ENCODE measurements around the gene SWI5. TPM values are rescaled to one million over a fixed set of nuclear protein-coding genes. Genes with fewer than 3 reads are reported as not detected.
"Not testable (repeated sequence)": the region's sequence is repeated elsewhere in the genome, so short reads cannot be mapped to it uniquely, and the experiment has no call there.

The SWI5 gene
- total RNA-seq, 2 experiments from 2014 or later, result 13.3 to 15.5 TPM

DNA sequence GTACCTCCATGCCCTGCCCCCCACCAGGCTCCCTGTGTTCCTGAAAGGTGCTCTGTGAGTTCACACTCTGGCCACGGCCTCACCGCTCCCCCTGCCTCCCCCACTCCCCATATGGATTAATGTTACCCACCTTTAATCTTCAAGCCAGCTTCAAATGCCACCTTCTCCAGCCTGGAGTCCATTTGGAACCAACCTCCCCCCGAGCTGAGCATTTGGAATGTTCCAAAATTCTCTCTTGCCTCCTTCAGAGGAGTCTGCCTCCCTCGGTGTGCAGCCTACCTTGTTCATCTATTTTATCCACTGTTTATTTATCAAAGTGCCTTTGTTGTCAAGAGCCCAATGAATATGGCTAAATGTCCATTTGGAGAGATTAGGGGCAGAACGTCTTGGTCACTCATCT lies 4.6 kb upstream of the SWI5 start:
- Mint-ChIP-seq H3K9me3 (no peaks in the 10 kb centered on the region), H3K36me3 (ENCODE audit: low read depth) (peaks cover 11% of the 10 kb centered on the region), H3K4me1 (ENCODE audit: low read depth) (peaks cover 12% of the 10 kb centered on the region), H3K4me3 (no peak overlapping the region), H3K27me3 (ENCODE audit: low read depth) (no peaks in the 10 kb centered on the region), H3K27ac (no peak overlapping the region)
- no peak for DNase-seq
- CTCF ChIA-PET, result interaction anchor here (0.6 to 1.0 kb wide), 2 partner anchors 11 to 23 kb away, joined by 3 read pairs; no protein-coding TSS in a partner anchor
- intact Hi-C loops (cut with micrococcal nuclease), result no loop called here

GRCh38 chr9:128274245-128274644 lies 1.8 kb upstream of the SWI5 start:
- peaks cover 27% of the 10 kb centered on the region for H3K4me1 Mint-ChIP-seq (ENCODE audit: low read depth)
- no peak for DNase-seq
- intact Hi-C loops (cut with micrococcal nuclease), result no loop called here
- CTCF ChIA-PET, result interaction anchor here (0.6 kb wide), 1 partner anchor 70 kb away, joined by 4 read pairs; no protein-coding TSS in a partner anchor
- peaks cover 9% of the 10 kb centered on the region for H3K36me3 Mint-ChIP-seq (ENCODE audit: low read depth)
- H3K9me3 Mint-ChIP-seq, result no peaks in the 10 kb centered on the region
- H3K4me3 Mint-ChIP-seq, result peak overlapping the region; percentile 15
- no peaks in the 10 kb centered on the region for H3K27me3 Mint-ChIP-seq (ENCODE audit: low read depth)
- H3K27ac Mint-ChIP-seq, result no peak overlapping the region

GRCh38 chr9:128275198-128276007 lies 673 bp upstream of the SWI5 start, which contains the start of gene GOLGA2:
GOLGA2 (minus strand) TSS chr9:128276007; CDS start chr9:128275976, 31 bp downstream.
- Mint-ChIP-seq H3K27me3 (ENCODE audit: low read depth) (no peaks in the 10 kb centered on the region), H3K4me1 (ENCODE audit: low read depth) (peaks cover 32% of the 10 kb centered on the region), H3K9me3 (no peaks in the 10 kb centered on the region), H3K4me3 (peak within 1 kb of the TSS; percentile 94), H3K36me3 (ENCODE audit: low read depth) (peaks cover 12% of the 10 kb centered on the region), H3K27ac (peak within 1 kb of the TSS; percentile 86)
- intact Hi-C loops (cut with micrococcal nuclease), result loop anchor here (1.0 to 5.0 kb wide), 9 partner anchors 25 to 449 kb away; partner anchors contain the start of genes CIZ1, COQ4, SPTAN1 and TRUB2
- no peak for DNase-seq
- CTCF ChIA-PET, result interaction anchor here (0.8 to 1.2 kb wide), 2 partner anchors 20 to 66 kb away, joined by 3 to 4 read pairs; no protein-coding TSS in a partner anchor

DNA sequence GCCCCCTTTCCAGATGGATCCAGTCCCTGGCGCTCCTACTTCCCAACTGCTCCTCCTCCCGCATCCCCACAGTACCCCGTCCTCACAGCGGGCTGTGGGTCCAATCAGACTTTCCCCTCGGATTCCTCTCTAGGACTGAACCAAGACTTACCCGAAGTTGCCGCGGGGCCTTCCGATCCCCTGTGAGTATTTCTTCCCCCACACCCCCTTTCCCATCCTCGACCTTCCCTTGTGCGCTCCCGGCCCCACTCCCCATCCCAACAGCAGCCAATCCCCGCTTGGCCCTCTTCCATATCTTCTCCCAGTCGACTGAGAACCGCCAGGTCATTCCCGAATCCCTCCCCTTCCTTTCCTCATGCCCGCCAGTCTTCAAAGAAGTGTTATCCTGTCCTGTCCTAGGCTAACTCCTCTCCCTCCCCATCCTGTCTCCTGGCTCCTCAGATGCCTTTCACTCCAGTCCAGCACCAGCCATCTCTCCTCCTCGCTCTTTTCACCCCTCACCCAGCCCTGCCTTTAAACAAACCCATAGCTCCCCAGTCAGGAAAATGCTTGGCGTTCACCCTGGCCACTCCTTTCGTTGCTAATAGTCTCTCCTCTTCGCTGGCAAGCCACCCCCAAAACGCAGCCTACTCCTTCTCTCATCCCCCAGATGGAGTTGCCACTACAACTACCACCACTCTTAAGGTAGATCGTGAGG lies 646 bp downstream of the SWI5 start:
- intact Hi-C loops (cut with micrococcal nuclease), result loop anchor here (1.0 to 5.0 kb wide), 9 partner anchors 26 to 448 kb away; partner anchors contain the start of genes CIZ1, COQ4, SPTAN1 and TRUB2
- Mint-ChIP-seq H3K27ac (peak overlapping the region; percentile 86), H3K27me3 (ENCODE audit: low read depth) (no peaks in the 10 kb centered on the region), H3K9me3 (no peaks in the 10 kb centered on the region), H3K4me3 (peak overlapping the region; percentile 94), H3K4me1 (ENCODE audit: low read depth) (peaks cover 32% of the 10 kb centered on the region), H3K36me3 (ENCODE audit: low read depth) (peaks cover 8% of the 10 kb centered on the region)
- CTCF ChIA-PET, result interaction anchor here (0.8 to 1.2 kb wide), 2 partner anchors 22 to 65 kb away, joined by 3 to 4 read pairs; no protein-coding TSS in a partner anchor
- peak; percentile 12 for DNase-seq

GRCh38 chr9:128279088-128280073 lies 3.3 kb downstream of the SWI5 start:
- DNase-seq; H3K27ac Mint-ChIP-seq; H3K36me3 Mint-ChIP-seq (ENCODE audit: low read depth); H3K27me3 Mint-ChIP-seq (ENCODE audit: low read depth); H3K4me3 Mint-ChIP-seq; H3K9me3 Mint-ChIP-seq: not testable (repeated sequence)
- intact Hi-C loops (cut with micrococcal nuclease), result loop anchor here (5.0 kb wide), 1 partner anchor 87 kb away; the partner anchor contains the start of gene CIZ1
- H3K4me1 Mint-ChIP-seq (ENCODE audit: low read depth), result peaks cover 29% of the 10 kb centered on the region
- CTCF ChIA-PET, result interaction anchor here (1.5 kb wide), 1 partner anchor 16 kb away, joined by 4 read pairs; no protein-coding TSS in a partner anchor

GRCh38 chr9:128280084-128280622 lies 4.1 kb downstream of the SWI5 start:
- no peak for DNase-seq
- Mint-ChIP-seq H3K9me3 (no peaks in the 10 kb centered on the region), H3K36me3 (ENCODE audit: low read depth) (peaks cover 3% of the 10 kb centered on the region), H3K27me3 (ENCODE audit: low read depth) (no peaks in the 10 kb centered on the region), H3K4me1 (ENCODE audit: low read depth) (peaks cover 23% of the 10 kb centered on the region), H3K4me3 (no peak overlapping the region), H3K27ac (no peak overlapping the region)
- CTCF ChIA-PET, result no interaction called here
- intact Hi-C loops (cut with micrococcal nuclease), result no loop called here

GRCh38 chr9:128282500-128282899 lies 6.4 kb downstream of the SWI5 start:
- H3K9me3 Mint-ChIP-seq, result no peaks in the 10 kb centered on the region
- peaks cover 10% of the 10 kb centered on the region for H3K4me1 Mint-ChIP-seq (ENCODE audit: low read depth)
- H3K27ac Mint-ChIP-seq, result no peak overlapping the region
- H3K4me3 Mint-ChIP-seq, result no peak overlapping the region
- CTCF ChIA-PET, result interaction anchor here (0.6 kb wide), 1 partner anchor 11 kb away, joined by 3 read pairs; no protein-coding TSS in a partner anchor
- no peak for DNase-seq
- peaks cover 3% of the 10 kb centered on the region for H3K36me3 Mint-ChIP-seq (ENCODE audit: low read depth)
- intact Hi-C loops (cut with micrococcal nuclease), result no loop called here
- H3K27me3 Mint-ChIP-seq (ENCODE audit: low read depth), result no peaks in the 10 kb centered on the region

DNA sequence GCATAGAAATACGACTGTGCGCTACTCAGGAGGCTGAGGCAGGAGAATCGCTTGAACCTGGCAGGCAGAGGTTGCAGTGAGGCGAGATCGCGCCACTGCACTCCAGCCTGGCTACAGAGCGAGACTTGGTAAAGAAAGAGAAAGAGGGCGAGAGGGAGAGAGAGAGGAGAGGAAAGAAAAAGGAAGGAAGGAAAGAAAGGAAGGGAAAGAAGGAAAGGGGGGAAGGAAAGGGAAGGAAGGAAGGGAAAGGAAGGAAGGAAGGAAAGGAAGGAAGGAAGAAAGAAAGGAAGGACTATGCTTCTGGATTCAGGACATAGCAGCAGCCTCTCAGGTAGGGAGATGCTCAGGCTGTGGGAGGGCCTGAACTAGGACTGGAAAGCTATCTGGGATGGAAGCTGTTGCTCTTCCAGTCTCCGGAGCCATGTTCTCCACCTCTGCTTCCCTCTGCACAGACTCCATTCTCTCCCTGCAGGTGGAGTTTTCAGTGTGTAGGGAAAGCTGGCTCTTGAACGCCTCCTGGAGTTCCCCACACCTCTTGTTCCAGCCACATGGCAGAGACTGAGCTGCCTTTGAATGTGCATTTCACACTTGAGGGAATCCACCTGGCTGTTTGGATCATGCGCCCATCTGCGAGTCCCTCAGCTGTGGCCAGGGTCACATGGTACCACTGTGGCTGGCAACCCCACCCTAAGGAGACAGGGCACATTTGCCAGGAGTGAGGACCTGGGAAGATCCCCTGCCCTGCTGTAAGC lies 9.1 kb downstream of the SWI5 start:
- H3K27me3 Mint-ChIP-seq (ENCODE audit: low read depth), result no peaks in the 10 kb centered on the region
- CTCF ChIA-PET, result interaction anchor here (0.7 to 2.4 kb wide), 2 partner anchors 10 to 14 kb away, joined by 3 to 6 read pairs; no protein-coding TSS in a partner anchor
- no peaks in the 10 kb centered on the region for H3K9me3 Mint-ChIP-seq
- no peak overlapping the region for H3K4me3 Mint-ChIP-seq
- H3K36me3 Mint-ChIP-seq (ENCODE audit: low read depth), result peaks cover 3% of the 10 kb centered on the region
- no peak overlapping the region for H3K27ac Mint-ChIP-seq
- H3K4me1 Mint-ChIP-seq (ENCODE audit: low read depth), result peaks cover under 1% of the 10 kb centered on the region
- no peak for DNase-seq
- intact Hi-C loops (cut with micrococcal nuclease), result no loop called here

- Mint-ChIP-seq H3K9me3 (no peaks in the 10 kb centered on the region), H3K4me1 (ENCODE audit: low read depth) (no peaks in the 10 kb centered on the region), H3K36me3 (ENCODE audit: low read depth) (peaks cover 2% of the 10 kb centered on the region), H3K4me3 (no peak overlapping the region), H3K27me3 (ENCODE audit: low read depth) (no peaks in the 10 kb centered on the region), H3K27ac (no peak overlapping the region)
- CTCF ChIA-PET, result interaction anchor here (2.4 kb wide), 1 partner anchor 9 kb away, joined by 6 read pairs; no protein-coding TSS in a partner anchor
- intact Hi-C loops (cut with micrococcal nuclease), result no loop called here
- DNase-seq, result no peak
These were observed 10.4 kb downstream of the SWI5 start for GRCh38 chr9:128286440-128286839.

- no peaks in the 10 kb centered on the region for H3K9me3 Mint-ChIP-seq
- no peak overlapping the region for H3K27ac Mint-ChIP-seq
- no peak for DNase-seq
- no peak overlapping the region for H3K4me3 Mint-ChIP-seq
- no peaks in the 10 kb centered on the region for H3K27me3 Mint-ChIP-seq (ENCODE audit: low read depth)
- H3K4me1 Mint-ChIP-seq (ENCODE audit: low read depth), result no peaks in the 10 kb centered on the region
- CTCF ChIA-PET, result no interaction called here
- intact Hi-C loops (cut with micrococcal nuclease), result no loop called here
- H3K36me3 Mint-ChIP-seq (ENCODE audit: low read depth), result peaks cover 2% of the 10 kb centered on the region
These were observed 12.4 kb downstream of the SWI5 start for GRCh38 chr9:128288273-128289004.

Measured in activated naive CD4-positive, alpha-beta T cell treated with anti-CD3 and anti-CD28 coated beads for 36 hours (primary cell).